HEK293T (cell line): ENCODE measurements around the gene USP24.
A peak's percentile ranks its signal among the peaks of the same experiment; 100 is the strongest.

Source experiments
- CTCF ChIA-PET: fragments of 350-600 bp; formaldehyde crosslinking; extraction: SDS; loops from one replicate; lab custom pipeline; 2021; ENCODE audit warnings: antibody characterized with exemption, inconsistent platforms; lab: Yijun Ruan, JAX
- POLR2A ChIA-PET: fragments of 350-600 bp; formaldehyde crosslinking; extraction: SDS; loops from one replicate; lab custom pipeline; 2020; ENCODE audit warnings: antibody characterized with exemption, inconsistent platforms; lab: Yijun Ruan, JAX
- DNase-seq: peaks from one replicate; pipeline ENCODE4 v3.0.0; 2012; ENCODE audit warnings: mixed read lengths; ENCODE audit errors: extremely low spot score
- ARNT ChIP-seq: fragments of 450-650 bp; IDR thresholded peaks from 2 replicates; pipeline ENCODE4 v1.6.1; 2017; ENCODE audit warnings: mild to moderate bottlenecking
- BHLHE40 ChIP-seq: fragments of 450-650 bp; IDR thresholded peaks from 2 replicates; pipeline ENCODE4 v1.6.1; 2016; ENCODE audit warnings: mild to moderate bottlenecking, moderate library complexity, borderline replicate concordance
- CTBP1 ChIP-seq: fragments of 450-650 bp; IDR thresholded peaks from 2 replicates; pipeline ENCODE4 v1.6.1; 2016; ENCODE audit warnings: borderline replicate concordance
- ELF4 ChIP-seq: fragments of 450-650 bp; IDR thresholded peaks from 2 replicates; pipeline ENCODE4 v1.6.1; 2017; ENCODE audit warnings: antibody characterized with exemption
- FOXA1 ChIP-seq: fragments of 450-650 bp; IDR thresholded peaks from 2 replicates; pipeline ENCODE4 v1.6.1; 2016; ENCODE audit warnings: mild to moderate bottlenecking
- FOXK2 ChIP-seq: fragments of 450-650 bp; IDR thresholded peaks from 2 replicates; pipeline ENCODE4 v1.6.1; 2016; ENCODE audit warnings: mild to moderate bottlenecking
- FOXM1 ChIP-seq: fragments of 450-650 bp; IDR thresholded peaks from 2 replicates; pipeline ENCODE4 v1.6.1; 2017; ENCODE audit warnings: mild to moderate bottlenecking, borderline replicate concordance
- HDGF ChIP-seq: fragments of 450-650 bp; IDR thresholded peaks from 2 replicates; pipeline ENCODE4 v1.6.1; 2017; ENCODE audit warnings: antibody characterized with exemption, borderline replicate concordance
- L3MBTL2 ChIP-seq: fragments of 450-650 bp; conservative IDR thresholded peaks from 2 replicates; pipeline ENCODE4 v1.6.1; 2016; ENCODE audit warnings: mild to moderate bottlenecking
- LEF1 ChIP-seq: fragments of 450-650 bp; IDR thresholded peaks from 2 replicates; pipeline ENCODE4 v1.6.1; 2017; ENCODE audit warnings: mild to moderate bottlenecking, borderline replicate concordance
- NFRKB ChIP-seq: fragments of 450-650 bp; IDR thresholded peaks from 2 replicates; pipeline ENCODE4 v1.6.1; 2016; ENCODE audit warnings: mild to moderate bottlenecking, moderate library complexity
- SP1 ChIP-seq: fragments of 450-650 bp; IDR thresholded peaks from 2 replicates; pipeline ENCODE4 v1.6.1; 2017
- SUZ12 ChIP-seq: fragments of 450-650 bp; IDR thresholded peaks from 2 replicates; pipeline ENCODE4 v1.6.1; 2016; ENCODE audit warnings: mild to moderate bottlenecking
- TARDBP ChIP-seq: fragments of 450-650 bp; IDR thresholded peaks from 2 replicates; pipeline ENCODE4 v1.6.1; 2016
- ZNF384 ChIP-seq: fragments of 450-650 bp; IDR thresholded peaks from 2 replicates; pipeline ENCODE4 v1.6.1; 2016
- TF ChIP-seq, protein P1 (sequence below): fragments of 450-650 bp; IDR thresholded peaks from 2 replicates; pipeline ENCODE4 v1.6.1; 2016

USP24 gene, protein sequence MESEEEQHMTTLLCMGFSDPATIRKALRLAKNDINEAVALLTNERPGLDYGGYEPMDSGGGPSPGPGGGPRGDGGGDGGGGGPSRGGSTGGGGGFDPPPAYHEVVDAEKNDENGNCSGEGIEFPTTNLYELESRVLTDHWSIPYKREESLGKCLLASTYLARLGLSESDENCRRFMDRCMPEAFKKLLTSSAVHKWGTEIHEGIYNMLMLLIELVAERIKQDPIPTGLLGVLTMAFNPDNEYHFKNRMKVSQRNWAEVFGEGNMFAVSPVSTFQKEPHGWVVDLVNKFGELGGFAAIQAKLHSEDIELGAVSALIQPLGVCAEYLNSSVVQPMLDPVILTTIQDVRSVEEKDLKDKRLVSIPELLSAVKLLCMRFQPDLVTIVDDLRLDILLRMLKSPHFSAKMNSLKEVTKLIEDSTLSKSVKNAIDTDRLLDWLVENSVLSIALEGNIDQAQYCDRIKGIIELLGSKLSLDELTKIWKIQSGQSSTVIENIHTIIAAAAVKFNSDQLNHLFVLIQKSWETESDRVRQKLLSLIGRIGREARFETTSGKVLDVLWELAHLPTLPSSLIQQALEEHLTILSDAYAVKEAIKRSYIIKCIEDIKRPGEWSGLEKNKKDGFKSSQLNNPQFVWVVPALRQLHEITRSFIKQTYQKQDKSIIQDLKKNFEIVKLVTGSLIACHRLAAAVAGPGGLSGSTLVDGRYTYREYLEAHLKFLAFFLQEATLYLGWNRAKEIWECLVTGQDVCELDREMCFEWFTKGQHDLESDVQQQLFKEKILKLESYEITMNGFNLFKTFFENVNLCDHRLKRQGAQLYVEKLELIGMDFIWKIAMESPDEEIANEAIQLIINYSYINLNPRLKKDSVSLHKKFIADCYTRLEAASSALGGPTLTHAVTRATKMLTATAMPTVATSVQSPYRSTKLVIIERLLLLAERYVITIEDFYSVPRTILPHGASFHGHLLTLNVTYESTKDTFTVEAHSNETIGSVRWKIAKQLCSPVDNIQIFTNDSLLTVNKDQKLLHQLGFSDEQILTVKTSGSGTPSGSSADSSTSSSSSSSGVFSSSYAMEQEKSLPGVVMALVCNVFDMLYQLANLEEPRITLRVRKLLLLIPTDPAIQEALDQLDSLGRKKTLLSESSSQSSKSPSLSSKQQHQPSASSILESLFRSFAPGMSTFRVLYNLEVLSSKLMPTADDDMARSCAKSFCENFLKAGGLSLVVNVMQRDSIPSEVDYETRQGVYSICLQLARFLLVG (N-terminal part only)

DNA sequence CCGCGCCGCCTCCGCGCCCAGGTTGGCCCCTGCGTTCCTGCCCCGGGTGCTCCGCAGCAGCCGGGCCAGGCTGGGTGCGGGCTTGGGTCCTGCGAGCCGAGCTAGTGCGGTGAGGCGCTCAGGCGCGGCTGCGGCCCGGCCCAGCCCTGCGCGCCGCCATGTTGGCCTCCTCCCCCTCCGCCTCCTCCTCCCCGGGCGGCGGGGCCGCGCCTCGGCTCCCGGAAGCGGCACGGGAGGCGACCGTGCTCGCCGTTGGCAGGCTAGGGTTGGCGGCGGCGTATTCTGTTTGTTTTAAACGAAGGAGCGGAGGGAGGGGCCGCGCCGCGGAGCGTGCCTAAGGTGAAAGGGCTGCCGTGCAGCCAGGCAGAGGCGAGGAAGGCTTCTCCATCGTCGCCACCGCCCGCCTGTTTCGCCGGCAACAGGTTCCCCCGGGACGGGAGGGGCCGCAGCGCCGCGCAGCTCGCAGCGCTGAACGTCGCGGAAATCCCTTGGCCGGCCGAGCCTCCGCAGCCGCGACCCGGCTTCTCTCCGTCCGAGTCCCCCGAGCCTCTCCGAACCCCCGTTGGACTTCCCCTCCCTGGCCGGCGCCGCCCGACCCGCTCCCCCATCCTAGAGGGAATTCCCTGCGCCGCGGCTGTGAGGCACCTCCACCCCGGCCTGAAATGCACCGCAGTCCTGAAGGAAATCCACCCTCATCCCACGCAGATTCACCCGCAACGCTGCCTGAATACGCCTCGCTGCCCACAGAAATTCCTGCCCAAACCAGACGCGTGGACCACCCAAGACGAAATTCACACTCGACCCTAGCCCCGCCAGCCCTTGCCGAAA is at the start of gene USP24:
TSS of gene USP24 (minus strand) at position 171 of the 828 bp plus-strand sequence. CDS start 251 bp downstream, outside the sequence.
- TF ChIP-seq ELF4 (peak; percentile 70; the same call in 1 of the 2 replicates), CTBP1 (no peak), FOXK2 (no peak), LEF1 (peak; percentile 93), SUZ12 (no peak), FOXM1 (no peak; the same call in 1 of the 2 replicates), L3MBTL2 (peak; percentile 46; the same call in 1 of the 2 replicates), SP1 (no peak), ZNF384 (no peak), ARNT (peak; percentile 60; the same call in 1 of the 2 replicates)
- ChIA-PET CTCF (interaction anchor here (0.6 kb wide), 1 partner anchor 145 kb away, joined by 5 read pairs; no protein-coding TSS in a partner anchor), POLR2A (interaction anchor here (0.6 to 1.1 kb wide), 4 partner anchors 10 to 1387 kb away, joined by 3 to 4 read pairs (median 3); no protein-coding TSS in a partner anchor)
- peak; percentile 87 for DNase-seq

DNA sequence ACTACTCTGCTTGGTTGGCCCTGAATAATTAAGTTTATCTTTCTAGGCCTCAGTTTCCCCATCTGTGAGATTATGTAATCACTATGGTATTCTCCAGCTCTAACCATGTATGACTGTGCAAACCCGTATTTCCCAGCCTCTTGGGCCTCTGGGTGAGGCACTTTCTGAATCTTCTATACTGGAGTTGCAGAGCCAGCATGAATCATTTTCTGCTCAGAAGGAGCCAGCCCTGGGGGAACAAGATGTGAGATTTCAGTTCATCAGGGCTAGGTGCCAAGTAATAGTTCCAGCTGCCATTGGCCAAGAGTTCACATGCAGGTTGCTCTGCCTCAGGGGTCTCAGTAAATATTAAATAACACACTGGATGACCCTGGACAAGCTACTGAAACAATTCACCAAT is 47.7 kb upstream of the USP24 start:
- ChIA-PET POLR2A (no interaction called here), CTCF (no interaction called here)
- no peak for DNase-seq
- TF ChIP-seq HDGF = no peak
- no peak for TF ChIP-seq FOXM1
- TF ChIP-seq L3MBTL2 = no peak
- no peak for TF ChIP-seq NFRKB
- TF ChIP-seq ARNT = no peak
- TF ChIP-seq ZNF384 = no peak
- TF ChIP-seq FOXA1 = no peak
- TF ChIP-seq SUZ12 = no peak
- TF ChIP-seq, protein P1, sequence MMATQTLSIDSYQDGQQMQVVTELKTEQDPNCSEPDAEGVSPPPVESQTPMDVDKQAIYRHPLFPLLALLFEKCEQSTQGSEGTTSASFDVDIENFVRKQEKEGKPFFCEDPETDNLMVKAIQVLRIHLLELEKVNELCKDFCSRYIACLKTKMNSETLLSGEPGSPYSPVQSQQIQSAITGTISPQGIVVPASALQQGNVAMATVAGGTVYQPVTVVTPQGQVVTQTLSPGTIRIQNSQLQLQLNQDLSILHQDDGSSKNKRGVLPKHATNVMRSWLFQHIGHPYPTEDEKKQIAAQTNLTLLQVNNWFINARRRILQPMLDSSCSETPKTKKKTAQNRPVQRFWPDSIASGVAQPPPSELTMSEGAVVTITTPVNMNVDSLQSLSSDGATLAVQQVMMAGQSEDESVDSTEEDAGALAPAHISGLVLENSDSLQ = no peak
- TF ChIP-seq BHLHE40 = no peak
- no peak for TF ChIP-seq SP1
- TF ChIP-seq FOXK2 = no peak
- TF ChIP-seq ELF4 = no peak
- TF ChIP-seq TARDBP = no peak
- TF ChIP-seq CTBP1 = no peak

DNA sequence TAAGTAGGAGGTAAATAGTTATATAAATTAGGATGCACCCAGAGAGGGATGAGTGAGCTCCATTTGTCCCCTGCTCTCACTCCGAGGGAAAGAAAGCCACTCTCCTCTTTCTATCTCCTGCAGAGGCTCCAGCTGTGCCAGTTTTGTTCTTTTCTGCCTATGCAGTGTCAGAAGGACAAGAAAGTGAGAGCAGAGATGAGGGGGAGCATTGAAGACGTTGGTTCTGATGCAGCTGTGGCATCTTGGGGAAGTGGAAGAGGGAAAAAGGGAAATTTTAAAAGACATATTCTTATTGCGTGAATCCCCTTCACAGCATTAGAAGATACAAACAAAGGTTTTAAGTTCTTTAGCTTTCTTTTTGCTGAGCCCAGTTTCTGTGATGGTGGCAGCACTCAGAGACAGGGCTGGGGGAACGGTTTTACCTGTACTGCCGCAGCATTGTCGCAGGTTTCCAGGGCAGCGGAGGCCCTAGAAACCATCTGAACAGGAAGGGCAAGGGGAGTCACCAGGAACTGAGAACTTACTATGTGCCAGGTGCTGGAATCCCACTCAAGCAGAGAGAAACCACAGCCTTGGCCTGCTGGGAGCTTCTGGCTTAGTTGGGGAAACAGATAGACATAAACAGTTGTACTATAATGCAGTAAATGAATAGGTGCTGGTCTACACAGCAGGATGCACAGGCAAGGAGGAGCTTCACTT is 44.9 kb upstream of the USP24 start:
- TF ChIP-seq BHLHE40 (no peak), TARDBP (no peak), L3MBTL2 (no peak), HDGF (no peak), FOXA1 (no peak), NFRKB (no peak), SUZ12 (no peak), FOXK2 (no peak), ELF4 (no peak), FOXM1 (no peak), CTBP1 (no peak), ZNF384 (no peak), ARNT (no peak), SP1 (no peak), LEF1 (no peak)
- TF ChIP-seq, protein P1 = no peak
- ChIA-PET CTCF (no interaction called here), POLR2A (no interaction called here)
- no peak for DNase-seq

DNA sequence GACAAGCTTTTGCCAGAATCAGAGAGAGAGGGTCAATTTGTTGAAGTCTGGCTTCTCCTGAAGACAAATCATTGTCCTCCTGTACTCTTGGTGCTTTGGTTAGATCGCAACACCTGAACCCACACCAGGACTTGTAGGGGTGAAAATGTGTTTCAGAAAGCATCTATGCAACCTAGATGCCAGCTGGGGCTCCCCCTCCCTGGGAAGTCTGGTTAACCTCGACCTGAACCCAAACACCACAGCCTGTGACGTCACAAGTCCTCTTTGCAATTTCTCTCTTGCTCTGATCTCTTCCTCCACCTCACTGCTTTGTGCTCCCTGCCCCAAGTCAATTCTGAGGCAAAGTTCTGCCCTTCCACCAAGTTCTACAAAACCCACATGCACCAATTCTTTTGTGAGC is 42.8 kb upstream of the USP24 start:
- POLR2A ChIA-PET = no interaction called here
- CTCF ChIA-PET = no interaction called here
- no peak for DNase-seq
- TF ChIP-seq, protein P1 = no peak
- TF ChIP-seq CTBP1 (no peak), NFRKB (no peak), FOXA1 (no peak), FOXM1 (no peak), FOXK2 (no peak), BHLHE40 (no peak), HDGF (no peak), TARDBP (no peak), ZNF384 (no peak), ELF4 (no peak), L3MBTL2 (no peak), SUZ12 (no peak), SP1 (no peak), ARNT (no peak), LEF1 (no peak)
